ENCODE results near the gene CAPN8.

Gene CAPN8

DNA sequence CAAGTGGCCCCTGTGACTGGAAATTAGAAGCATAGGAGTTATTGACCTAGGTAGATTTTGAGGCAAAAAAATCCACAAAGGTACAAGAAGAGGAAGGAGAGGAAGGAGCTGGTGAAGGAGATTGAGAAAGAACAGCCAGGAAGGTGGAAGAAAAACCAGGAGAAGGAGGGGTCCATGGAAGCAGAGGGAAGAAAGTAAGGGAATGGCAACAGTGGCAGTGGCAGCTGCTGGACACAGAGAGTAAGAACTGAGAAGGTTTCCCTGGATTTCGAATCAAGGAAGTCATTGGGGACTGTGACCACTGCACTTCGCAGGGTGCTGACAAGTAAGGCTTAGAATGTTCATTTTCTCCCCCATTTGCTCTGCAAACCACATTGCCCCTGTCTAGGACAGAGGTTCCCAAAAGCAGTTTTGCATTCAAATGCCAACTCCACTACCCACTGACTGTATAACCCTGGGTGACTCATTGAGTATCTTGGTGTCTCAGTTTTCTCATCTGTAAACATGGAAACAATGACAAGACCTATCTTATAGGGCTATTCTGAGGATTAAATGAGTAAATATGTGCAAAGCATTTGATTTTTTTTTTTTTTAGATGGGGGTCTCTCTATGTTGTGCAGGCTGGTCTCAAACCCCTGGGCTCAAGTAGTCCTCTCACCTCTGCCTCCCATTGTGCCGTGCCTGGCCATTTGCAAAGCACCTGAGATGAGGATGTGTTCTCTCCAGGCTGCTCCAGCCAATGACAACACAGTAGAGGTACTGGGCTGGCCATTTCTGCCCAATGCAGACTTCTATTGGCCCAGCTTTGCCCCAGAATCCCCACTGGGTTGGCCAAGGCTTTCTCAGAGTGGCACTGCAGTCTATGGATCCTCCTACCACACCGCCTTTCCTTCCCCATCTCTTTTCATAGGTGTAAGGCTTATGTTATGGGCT, 37.5 kb upstream of the CAPN8 start:
- DNase-seq (ENCODE audit: low read depth), result no peak

- no peak for DNase-seq (ENCODE audit: low read depth)
Measured at GRCh38 chr1:223700942-223701637, 35.6 kb upstream of the CAPN8 start.

DNA sequence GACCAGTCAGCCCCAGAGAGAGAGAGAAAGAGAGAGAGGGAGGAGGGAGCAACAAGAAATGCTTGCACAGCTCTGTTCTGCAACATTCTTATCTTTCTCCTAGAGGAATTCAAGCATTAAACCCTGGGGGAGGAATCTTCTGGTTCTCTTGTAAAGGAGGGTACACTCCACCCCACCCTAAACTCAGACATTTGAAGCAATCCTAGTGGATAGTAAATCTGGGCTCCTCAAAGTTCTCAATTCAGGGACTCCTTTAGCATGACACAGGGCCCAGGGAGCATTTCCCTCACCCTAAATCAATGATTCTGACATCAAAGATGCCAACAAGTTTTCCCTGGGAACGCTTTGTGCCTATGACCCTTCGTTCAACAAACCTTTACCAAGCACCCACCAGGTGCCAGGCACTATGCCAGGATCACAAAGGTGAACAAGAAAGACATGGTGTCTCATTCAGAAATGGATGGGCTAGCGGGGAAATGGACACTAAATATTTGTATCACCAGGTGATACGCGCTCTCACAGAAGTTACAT, 35.0 kb upstream of the CAPN8 start:
- no peak for DNase-seq (ENCODE audit: low read depth)

GRCh38 chr1:223695941-223696340, 30.4 kb upstream of the CAPN8 start:
- no peak for DNase-seq (ENCODE audit: low read depth)

- no peak for DNase-seq (ENCODE audit: low read depth)
Measured at GRCh38 chr1:223695014-223695548, 29.6 kb upstream of the CAPN8 start.

GRCh38 chr1:223691121-223691520, 25.6 kb upstream of the CAPN8 start:
- no peak for DNase-seq (ENCODE audit: low read depth)

DNA sequence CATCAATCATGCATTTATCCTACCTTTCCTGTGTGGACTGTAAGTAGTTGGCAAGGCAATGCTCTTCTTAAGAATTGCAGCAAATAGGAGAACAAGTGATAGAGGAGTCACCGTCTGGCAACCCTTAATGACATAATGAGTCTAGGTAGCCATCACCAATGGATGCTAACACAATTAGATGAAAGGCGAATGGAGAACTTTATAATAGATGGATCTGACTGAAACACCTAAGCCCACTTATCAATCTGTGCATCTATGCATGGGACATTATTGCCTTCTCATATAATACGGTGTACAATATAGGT, 18.9 kb upstream of the CAPN8 start:
- DNase-seq (ENCODE audit: low read depth), result no peak

GRCh38 chr1:223683586-223684487, 18.3 kb upstream of the CAPN8 start:
- DNase-seq (ENCODE audit: low read depth), result peak; percentile 6

GRCh38 chr1:223682502-223682901, 17.0 kb upstream of the CAPN8 start:
- no peak for DNase-seq (ENCODE audit: low read depth)

DNA sequence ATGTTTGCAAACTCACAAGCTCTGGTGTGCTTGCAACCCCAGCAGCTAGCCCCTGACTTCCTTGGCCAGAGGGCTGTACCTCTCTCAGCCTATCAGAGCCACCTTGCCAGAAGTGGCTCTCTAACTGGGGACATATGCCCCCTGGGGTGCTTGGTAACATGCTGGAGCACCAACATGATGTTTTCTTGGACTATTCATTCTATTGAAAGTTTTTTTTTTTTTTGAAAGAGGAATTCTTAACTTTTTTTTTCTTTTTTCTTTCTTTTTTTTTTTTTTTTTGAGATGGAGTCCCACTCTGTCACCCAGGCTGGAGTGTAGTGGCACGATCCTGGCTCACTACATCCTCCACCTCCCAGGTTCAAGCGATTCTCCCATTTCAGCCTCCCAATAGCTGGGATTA, 14.7 kb upstream of the CAPN8 start:
- no peak for DNase-seq (ENCODE audit: low read depth)

DNA sequence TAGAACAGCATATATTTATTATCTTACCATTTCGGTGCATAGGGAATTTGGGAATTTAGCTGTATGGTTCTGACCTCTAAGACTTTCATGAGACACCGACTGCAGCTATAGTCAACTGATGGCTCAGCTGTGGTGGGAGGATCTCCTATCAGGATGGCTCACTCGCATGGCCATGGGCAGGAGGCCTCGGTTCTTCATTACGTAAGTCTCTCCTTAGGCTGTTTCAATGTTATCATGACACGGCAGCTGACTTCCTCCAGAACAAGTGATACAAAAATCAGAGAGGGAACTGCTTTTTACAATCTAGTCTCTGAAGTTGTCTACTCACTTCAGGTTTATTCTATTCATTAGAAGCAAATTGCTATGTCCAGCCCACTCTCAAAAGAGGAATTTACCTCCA, 13.3 kb upstream of the CAPN8 start:
- DNase-seq (ENCODE audit: low read depth), result no peak

DNA sequence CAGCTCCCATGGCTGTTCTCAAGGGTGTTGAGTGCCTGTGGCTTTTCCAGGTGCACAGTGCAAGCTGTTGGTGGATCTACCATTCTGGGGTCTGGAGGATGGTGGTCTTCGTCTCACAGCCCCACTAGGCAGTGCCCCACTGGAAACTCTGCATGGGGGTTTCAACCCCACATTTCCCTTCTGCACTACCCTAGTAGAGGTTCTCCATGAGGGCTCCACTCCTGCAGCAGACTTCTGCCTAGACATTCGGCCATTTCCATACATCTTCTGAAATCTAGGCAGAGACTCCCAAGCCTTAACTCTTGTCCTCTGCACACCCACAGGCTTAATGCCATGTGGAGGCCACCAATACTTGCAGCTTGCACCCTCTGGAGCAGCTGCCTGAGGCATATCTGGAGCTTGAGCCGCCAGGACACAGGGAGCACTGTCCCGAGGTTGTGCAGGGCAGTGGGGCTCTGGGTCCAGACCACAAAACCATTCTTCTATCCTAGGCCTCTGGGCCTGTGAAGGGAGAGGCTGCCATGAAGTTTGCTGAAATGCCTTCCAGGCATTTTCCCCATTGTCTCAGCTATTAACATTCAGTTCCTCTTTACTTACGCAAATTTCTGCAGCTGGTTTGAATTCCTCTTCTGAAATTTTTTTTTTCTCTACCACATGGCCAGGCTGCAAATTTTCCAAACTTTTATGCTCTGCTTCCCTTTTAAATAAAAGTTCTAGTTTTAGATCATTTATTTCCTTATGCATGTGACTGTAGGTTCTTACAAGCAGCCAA, 8.8 kb upstream of the CAPN8 start:
- no peak for DNase-seq (ENCODE audit: low read depth)

GRCh38 chr1:223670458-223671159, 5.1 kb upstream of the CAPN8 start:
- DNase-seq (ENCODE audit: low read depth), result no peak

GRCh38 chr1:223669003-223669795, 3.7 kb upstream of the CAPN8 start:
- DNase-seq (ENCODE audit: low read depth), result no peak

DNA sequence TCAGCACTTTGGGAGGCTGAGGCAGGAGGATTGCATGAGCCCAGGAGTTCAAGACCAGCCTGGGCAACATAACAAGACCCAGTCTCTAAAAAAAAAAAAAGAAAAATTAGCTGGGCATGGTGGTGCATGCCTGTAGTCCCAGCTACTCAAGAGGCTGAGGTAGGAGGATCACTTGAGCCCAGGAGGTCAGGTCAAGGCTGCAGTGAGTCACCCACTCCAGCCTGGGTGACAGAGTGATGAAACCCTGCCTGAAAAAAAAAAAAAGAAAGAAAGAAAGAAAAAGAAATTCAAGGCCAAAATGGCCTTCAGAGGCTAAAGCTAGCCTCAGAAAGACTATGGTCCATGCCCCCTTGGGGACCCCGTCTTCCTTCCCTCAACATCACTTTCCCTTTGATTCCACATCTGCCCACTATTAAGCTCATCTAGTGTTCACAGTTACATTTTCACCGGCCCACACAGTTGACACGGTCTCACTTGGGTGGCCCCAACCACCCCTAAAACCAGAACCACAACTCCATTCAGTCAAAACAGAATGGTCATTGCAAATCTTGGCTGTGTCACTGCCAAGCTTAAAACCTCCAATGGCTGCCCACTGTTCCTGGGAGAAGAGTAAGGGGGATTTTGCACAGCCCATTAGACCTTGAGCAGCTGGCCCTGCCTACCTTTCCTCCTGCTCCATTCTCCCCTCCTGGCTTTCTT, 2.1 kb upstream of the CAPN8 start:
- no peak for DNase-seq (ENCODE audit: low read depth)

GRCh38 chr1:223664106-223664505, 1.4 kb downstream of the CAPN8 start:
- no peak for DNase-seq (ENCODE audit: low read depth)

DNA sequence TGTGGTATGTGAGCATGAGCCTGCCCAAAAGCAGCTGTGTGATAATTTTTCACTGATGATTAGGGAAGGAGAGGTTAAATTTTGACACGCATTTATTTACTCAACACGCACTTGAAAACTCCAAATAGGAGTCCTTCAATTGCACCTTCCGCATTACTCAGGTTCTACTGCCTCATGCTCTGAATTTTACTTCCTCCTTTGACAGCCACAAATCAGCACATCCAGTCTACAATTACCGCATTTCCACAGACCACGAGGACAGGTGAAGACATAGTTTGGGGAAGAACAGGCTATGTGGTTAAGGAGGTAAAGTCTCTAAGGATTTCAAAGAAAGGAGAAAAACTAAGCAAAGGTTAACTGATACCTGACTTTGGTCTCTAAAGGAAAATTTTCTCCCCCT, 2.6 kb downstream of the CAPN8 start:
- DNase-seq (ENCODE audit: low read depth), result no peak

DNA sequence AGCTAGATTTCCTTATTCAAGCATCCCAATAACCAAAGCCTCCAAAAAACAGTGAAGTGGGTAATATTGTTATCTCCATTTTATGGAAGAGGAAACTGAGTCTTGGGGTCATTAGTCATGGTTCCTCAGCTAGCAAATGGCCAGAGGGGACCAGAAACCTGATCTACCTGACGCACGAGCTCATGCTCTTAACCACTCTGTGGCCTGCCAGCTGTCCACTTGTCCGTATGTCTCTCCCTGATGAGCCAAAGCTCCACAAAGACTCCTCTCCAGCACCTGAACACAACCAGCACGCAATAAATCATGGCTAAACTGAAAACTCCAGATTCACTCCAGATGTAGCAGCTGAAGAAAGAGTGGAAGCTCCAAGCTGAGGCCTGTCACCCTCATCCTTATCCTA, 5.8 kb downstream of the CAPN8 start:
- no peak for DNase-seq (ENCODE audit: low read depth)

DNA sequence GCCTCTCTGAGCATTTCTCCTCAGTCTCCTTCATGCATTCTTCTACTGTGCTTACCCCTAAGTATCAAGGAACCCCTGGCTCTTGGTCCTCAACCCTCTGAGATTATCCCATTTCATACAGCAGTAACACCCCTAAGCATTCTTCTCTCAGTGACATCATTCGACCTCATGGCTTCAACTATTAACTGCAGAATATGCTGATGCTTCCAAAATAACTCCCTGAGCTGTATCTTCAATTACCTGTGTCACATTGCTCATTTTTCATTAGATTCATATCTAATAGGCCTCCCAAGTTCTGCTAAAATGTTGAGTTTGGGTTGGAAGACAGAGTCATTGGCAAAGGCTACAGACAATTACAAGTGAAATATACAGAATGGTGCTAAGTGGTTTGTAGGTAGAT, 7.5 kb downstream of the CAPN8 start:
- DNase-seq (ENCODE audit: low read depth), result no peak
